Stimulated activated CD4-positive, alpha-beta T cell treated with anti-CD3 and anti-CD28 coated beads, Interleukin-15, amount 100 ng/mL, for 24 hours (primary cell): ENCODE data around the gene MAD1L1.

ENCODE experiments used
- DNase-seq: peaks from one replicate; pipeline ENCODE4 v3.0.0-alpha.2; 2020

Gene MAD1L1

DNA sequence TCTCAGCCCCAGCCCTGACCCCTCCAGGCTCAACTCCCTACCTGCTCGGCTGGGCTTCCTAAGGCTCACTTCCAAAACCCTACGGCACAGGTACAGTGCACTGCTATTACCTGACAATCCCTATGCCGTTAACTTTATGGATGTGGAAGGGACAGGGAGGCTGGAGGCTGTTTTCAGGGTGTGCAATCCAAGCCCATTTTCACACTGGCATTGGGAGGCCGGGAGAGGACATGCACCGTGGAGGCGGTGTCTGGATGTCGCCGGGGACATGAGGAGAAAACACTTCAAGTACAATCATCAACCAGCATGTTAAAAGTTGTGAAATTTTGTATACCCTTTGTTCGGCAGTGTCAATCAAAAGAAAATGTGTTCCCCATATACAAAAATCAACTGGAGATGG, 80.1 kb downstream of the MAD1L1 start:
- DNase-seq, result no peak

DNA sequence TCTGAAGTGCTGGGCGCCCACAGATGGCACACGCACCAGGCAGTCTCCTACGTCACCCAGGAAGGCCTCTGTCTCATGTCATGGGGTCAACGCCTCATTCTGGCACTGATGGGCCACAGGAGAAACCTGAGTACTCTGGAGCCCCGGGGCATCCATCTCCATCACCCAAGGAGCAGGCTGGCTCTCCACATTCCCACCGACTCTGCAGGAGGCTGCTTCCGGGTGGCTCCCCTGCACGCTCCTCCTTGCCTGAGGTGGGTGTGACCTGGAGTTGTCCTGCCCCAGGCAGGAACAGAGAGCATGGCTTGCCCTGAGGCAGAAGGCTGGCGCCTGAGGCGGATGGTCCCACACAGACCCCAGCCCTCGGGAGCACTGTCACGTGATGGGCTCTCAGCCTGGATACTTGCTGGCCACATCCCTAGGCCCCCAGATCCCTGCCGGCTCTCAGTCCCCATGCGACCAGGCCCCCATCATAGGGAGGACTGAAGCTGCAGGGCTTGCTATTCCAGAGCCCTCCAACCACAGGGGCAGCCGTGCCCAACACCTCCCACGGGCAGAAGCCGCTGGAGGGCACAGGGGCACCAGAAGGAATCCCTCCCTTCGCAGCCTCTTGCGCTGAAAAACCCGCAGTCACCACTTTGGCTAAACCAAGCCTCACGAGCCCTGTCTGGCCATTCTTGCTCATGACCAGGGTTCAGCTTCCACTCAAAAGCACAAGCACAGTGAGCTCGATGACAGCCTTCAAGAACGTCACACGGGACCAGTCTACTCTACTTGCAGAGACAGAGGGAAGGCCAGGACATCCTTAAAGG, 80.7 kb downstream of the MAD1L1 start:
- DNase-seq, result no peak

- DNase-seq, result no peak
Observed at GRCh38 chr7:2151237-2151636, 81.5 kb downstream of the MAD1L1 start.

- no peak for DNase-seq
Observed at GRCh38 chr7:2150445-2150815, 82.3 kb downstream of the MAD1L1 start.

- DNase-seq, result no peak
Observed at GRCh38 chr7:2149672-2150444, 82.9 kb downstream of the MAD1L1 start.

DNA sequence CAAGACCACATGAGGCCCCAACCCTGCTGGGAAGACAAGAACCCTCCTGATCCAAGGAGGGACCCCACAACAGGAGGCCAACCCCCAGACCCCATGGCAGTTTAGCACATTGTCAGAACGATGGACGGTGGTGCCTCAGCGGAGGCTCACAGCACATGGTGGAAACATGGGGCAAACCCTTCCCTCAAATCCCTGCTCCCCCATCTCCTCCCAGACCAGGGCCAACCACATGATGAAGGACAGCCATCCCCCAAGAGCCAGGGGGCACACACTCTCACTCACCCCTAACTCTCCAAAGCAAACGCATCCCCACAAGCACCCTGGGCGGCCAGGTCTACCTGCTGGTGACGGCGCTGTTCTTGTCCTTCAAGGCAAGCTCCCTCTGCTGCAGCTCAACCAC, 83.9 kb downstream of the MAD1L1 start:
- no peak for DNase-seq

GRCh38 chr7:2148189-2148588, 84.6 kb downstream of the MAD1L1 start:
- DNase-seq, result no peak

GRCh38 chr7:2146676-2147472, 85.9 kb downstream of the MAD1L1 start:
- DNase-seq, result no peak

DNA sequence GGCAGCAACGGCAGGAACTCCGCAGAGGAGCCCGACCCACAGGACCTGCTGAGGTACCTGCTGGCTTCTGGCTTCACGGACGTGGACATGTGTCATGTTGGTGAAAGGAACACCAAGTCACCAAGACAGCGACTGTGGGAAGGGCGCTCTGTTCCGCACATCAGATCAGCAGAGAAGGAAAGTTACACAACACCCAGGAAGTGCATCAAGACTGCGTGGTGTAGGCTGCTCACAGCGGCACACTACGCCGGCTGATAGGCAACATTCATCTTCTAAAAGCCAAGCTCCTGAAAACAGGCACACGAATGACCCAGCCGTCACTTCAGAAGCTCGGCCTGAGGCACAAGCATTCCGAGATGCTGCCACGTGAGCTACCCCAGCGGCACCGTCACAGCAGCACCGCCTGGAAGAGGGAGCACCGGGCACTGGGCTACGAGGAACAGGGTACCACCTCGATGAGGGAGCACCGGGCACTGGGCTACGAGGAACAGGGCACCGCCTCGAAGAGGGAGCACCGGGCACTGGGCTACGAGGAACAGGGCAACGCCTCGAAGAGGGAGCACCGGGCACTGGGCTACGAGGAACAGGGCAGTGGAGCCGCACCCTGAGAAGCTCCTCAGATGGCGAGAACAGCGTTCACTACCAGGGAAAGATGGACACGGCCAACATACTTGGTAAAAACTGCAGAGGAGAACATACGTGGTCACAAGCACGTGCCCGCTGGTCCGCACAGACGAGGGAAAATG, 86.7 kb downstream of the MAD1L1 start:
- DNase-seq, result no peak

GRCh38 chr7:2144926-2145325, 87.8 kb downstream of the MAD1L1 start:
- DNase-seq, result no peak

- DNase-seq, result no peak
Observed at GRCh38 chr7:2143981-2144595, 88.7 kb downstream of the MAD1L1 start.

GRCh38 chr7:2143450-2143849, 89.3 kb downstream of the MAD1L1 start:
- DNase-seq, result no peak

DNA sequence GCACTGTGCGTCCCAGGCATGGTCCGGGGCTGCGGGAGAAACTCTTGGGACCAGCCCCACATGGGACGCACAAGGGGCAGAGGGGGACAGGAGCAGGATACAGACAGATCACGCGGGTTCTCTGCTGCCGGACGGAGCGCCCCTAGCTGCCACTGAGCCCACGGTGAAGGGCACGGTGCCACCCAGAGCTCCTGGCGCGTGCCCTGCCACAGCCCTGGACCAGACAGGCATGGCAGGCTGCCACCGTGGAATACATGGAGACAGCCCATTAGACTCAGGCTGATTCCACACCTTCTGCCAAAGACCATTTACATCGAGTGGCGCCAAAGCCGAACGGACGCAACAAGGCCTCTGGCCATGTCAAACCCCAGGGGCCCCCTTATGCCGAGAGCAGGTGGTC, 90.4 kb downstream of the MAD1L1 start:
- DNase-seq, result no peak

- DNase-seq, result no peak
Observed at GRCh38 chr7:2141651-2142050, 91.1 kb downstream of the MAD1L1 start.

DNA sequence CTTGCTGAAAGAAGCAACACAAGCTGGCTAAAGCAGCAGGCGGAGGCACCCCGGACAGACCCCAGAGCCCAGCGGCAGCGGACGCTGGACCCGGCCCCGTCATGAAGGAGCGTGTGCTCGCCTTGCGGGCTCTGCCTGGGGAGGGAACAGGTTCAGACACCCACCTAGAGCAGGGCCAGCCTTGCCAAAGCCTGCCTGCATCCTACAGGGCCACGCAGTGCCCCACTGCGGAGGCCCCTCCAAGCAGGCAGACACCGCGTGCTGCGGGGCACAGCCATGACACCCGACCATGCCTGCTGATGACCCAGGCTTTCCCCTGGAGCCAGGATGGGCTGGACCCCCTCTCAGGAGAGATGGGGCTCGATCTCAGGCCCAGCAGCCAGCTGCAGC, 91.7 kb downstream of the MAD1L1 start:
- no peak for DNase-seq

GRCh38 chr7:2140216-2141020, 92.3 kb downstream of the MAD1L1 start:
- DNase-seq, result no peak

- DNase-seq, result no peak
Observed at GRCh38 chr7:2139004-2139699, 93.6 kb downstream of the MAD1L1 start.

DNA sequence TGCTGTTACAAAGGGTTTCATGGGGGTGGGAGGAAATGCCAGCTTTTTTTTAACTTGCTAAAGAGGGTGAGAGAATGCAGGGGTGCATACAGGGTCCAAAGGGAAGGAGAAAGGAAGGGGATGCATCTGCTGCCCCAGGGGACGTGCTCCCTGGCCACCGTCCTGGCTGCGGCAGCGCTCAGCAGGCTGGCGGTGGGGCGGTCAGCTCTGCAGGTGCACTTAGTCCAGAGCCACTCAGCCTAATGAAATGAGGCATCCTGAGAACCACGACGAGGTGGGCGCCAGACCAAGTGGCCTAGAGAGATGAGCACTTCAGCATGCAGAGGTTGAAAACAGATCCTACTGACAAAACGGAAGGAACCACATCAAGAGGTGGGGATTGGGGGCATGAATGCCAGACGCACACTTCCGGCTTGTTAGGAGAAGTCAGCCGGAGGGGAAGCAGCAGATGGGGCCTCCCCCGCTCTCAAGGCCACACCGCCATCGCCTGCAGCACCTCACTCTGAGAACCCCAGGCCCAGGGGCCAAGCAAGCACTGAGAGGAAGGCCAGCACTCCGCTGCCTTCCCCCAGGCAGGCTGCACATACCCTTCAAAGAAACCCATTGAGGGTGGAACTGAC, 94.5 kb downstream of the MAD1L1 start:
- DNase-seq, result peak; percentile 66

GRCh38 chr7:2134740-2135139, 98.0 kb downstream of the MAD1L1 start:
- no peak for DNase-seq

- no peak for DNase-seq
Observed at GRCh38 chr7:2132243-2132642, 100.5 kb downstream of the MAD1L1 start.
